PC-3 (cell line): Measurements from ENCODE around the gene TLDC2. TPM values are rescaled to one million over a fixed set of nuclear protein-coding genes. Genes with fewer than 3 reads are reported as not detected.

Source experiments
- ATAC-seq: fragments of 200-7000 bp; cut with Tn5 transposase; 2 replicates; pipeline ENCODE4 v1.9.1; 2020; ENCODE audit warnings: mild to moderate bottlenecking, moderate library complexity
- Bru-seq: library from RNA; stranded (reverse); fragments of 400-500 nt; gene quantifications from one replicate; lab custom pipeline; 2021; lab: Mats Ljungman, UMichigan
- BruChase-seq, 2 experiments: library from RNA; stranded (reverse); fragments of 400-500 nt; gene quantifications; one replicate each; lab custom pipeline; 2021; lab: Mats Ljungman, UMichigan
- BruUV-seq: library from RNA; stranded (reverse); fragments of 400-500 nt; replicated peaks from 2 replicates; lab custom pipeline; 2021; lab: Mats Ljungman, UMichigan
- CTCF ChIA-PET: fragments of 300-600 bp; sonication (Branson Sonifier 250); formaldehyde crosslinking; loops from one replicate; lab custom pipeline; 2022; ENCODE audit warnings: antibody characterized with exemption; lab: Charles Lee
- POLR2A ChIA-PET: fragments of 300-600 bp; sonication (Branson Sonifier 250); formaldehyde crosslinking; loops from one replicate; lab custom pipeline; 2022; ENCODE audit warnings: antibody characterized with exemption; ENCODE audit not compliant: unreplicated experiment; lab: Charles Lee
- DNase-seq: peaks from one replicate; pipeline ENCODE4 v3.0.0-alpha.2; 2015
- H2AFZ ChIP-seq: fragments of 300-600 bp; sonication (generic); 2 replicates; pipeline ENCODE4 v1.6.0; 2016; ENCODE audit warnings: antibody characterized with exemption, low read length
- H3F3A ChIP-seq: fragments of 300-600 bp; sonication (generic); one replicate; pipeline ENCODE4 v1.6.0; 2017; ENCODE audit warnings: antibody characterized with exemption, low read length, control low read depth, mild to moderate bottlenecking; ENCODE audit not compliant: unreplicated experiment
- H3K27ac ChIP-seq: fragments of 300-600 bp; sonication (generic); 2 replicates; pipeline ENCODE4 v1.5.1; 2016; ENCODE audit warnings: mild to moderate bottlenecking, low read length
- H3K27me3 ChIP-seq: fragments of 300-600 bp; sonication (generic); 2 replicates; pipeline ENCODE4 v1.6.1; 2016; ENCODE audit warnings: low read length, mixed read lengths
- H3K36me3 ChIP-seq: fragments of 300-600 bp; sonication (generic); 2 replicates; pipeline ENCODE4 v1.6.1; 2016; ENCODE audit warnings: low read depth, mixed run types, low read length, mixed read lengths
- H3K4me1 ChIP-seq: fragments of 300-600 bp; sonication (generic); 2 replicates; pipeline ENCODE4 v1.5.1; 2016; ENCODE audit warnings: low read length; ENCODE audit not compliant: insufficient read depth
- H3K4me2 ChIP-seq: fragments of 300-600 bp; sonication (generic); 2 replicates; pipeline ENCODE4 v1.6.0; 2016; ENCODE audit warnings: low read length
- H3K4me3 ChIP-seq: fragments of 300-600 bp; sonication (generic); 2 replicates; pipeline ENCODE4 v1.5.1; 2016; ENCODE audit warnings: mild to moderate bottlenecking, low read length, mixed read lengths
- H3K79me2 ChIP-seq: fragments of 300-600 bp; sonication (generic); 2 replicates; pipeline ENCODE4 v1.6.1; 2017; ENCODE audit warnings: low read length, mixed read lengths
- H3K9ac ChIP-seq: fragments of 300-600 bp; sonication (generic); 2 replicates; pipeline ENCODE4 v1.6.0; 2016; ENCODE audit warnings: mild to moderate bottlenecking, low read length
- H3K9me2 ChIP-seq: fragments of 300-600 bp; sonication (generic); replicated peaks from 2 replicates; pipeline ENCODE4 v1.6.1; 2016; ENCODE audit warnings: mixed run types, low read length, mixed read lengths
- H3K9me3 ChIP-seq: fragments of 300-600 bp; sonication (generic); 2 replicates; pipeline ENCODE4 v1.6.1; 2016; ENCODE audit warnings: low read length, mixed read lengths
- H4K20me1 ChIP-seq: fragments of 300-600 bp; sonication (generic); 2 replicates; pipeline ENCODE4 v1.6.1; 2016; ENCODE audit warnings: low read length, mixed read lengths
- CTCF ChIP-seq: fragments of 300-600 bp; sonication (generic); conservative IDR thresholded peaks from 2 replicates; pipeline ENCODE4 v1.5.1; 2017; ENCODE audit warnings: antibody characterized with exemption, low read depth, mild to moderate bottlenecking, low read length
- EZH2 ChIP-seq: fragments of 300-600 bp; sonication (generic); IDR thresholded peaks from one replicate; pipeline ENCODE4 v1.6.1; 2017; ENCODE audit warnings: antibody characterized with exemption, mild to moderate bottlenecking, low read length; ENCODE audit not compliant: unreplicated experiment
- EZH2phosphoT487 ChIP-seq: fragments of 300-600 bp; sonication (generic); IDR thresholded peaks from 2 replicates; pipeline ENCODE4 v1.6.1; 2018; ENCODE audit warnings: mild to moderate bottlenecking, antibody characterized with exemption, low read length, borderline replicate concordance
- intact Hi-C: fragments of 100-400 bp; cut with micrococcal nuclease; formaldehyde crosslinking; loops from 2 replicates; pipeline ENCODE4 v1.9.0; 2023
- long read RNA-seq: library from polyadenylated mRNA; unstranded; transcript quantifications from one replicate; pipeline ENCODE4 v2.0.0, GENCODE V29; 2021; ENCODE audit not compliant: unreplicated experiment
- total RNA-seq: library from RNA; depleted of rRNA; stranded (reverse); fragments of >200 nt; gene quantifications from 2 replicates; pipeline ENCODE4 v1.2.3, GENCODE V29; 2014; rRNA removed

TLDC2 gene
- total RNA-seq (not detected in 2 replicates), Bru-seq, nascent RNA (percentile 12 among the genes with signal in this experiment), BruChase-seq, experiment 1, labeled RNA remaining after a 6-hour chase (not detected), BruChase-seq, experiment 2, labeled RNA remaining after a 2-hour chase (not detected)
- long read RNA-seq, partial matches to known transcripts = 0 of 7 reads
- long read RNA-seq, other reads (novel, unspliced or antisense) = 7 of 7 reads

DNA sequence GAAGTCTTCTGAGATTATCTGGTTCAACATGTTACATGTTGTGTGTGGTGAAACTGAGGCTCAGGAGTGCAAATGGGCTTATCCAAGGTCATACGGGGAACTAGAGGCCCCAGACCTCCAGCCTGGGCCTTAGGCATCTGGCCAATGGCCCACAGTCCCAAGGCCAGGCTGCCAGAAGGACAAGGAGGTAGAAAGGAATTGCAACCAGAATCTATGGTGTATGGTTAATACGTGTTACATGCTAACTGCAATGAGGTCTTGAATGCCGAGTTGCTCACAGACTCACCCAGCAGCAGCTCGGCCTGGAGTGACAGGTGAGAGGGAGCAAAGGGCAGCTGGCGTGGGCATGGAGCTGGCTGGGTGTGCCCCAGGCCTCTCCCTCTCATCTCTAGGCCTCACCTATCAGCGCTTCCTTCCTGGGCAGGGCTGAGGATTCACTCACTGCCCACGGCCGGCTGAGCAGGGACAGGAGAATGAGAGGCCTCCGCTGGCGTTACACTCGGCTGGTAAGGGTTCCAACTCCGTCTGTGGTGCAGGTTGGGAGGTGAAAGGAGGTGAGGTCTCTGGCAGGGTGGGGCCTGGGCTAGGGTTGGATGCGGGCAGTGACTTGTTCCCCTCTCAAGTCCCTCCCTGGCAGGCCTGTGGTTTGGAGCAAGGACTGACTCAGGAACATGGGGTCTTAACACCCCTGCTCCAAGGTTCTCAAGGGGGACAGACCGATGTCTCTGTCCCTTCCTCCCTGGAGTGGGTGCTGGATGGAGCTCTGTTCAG is at the start of gene TLDC2:
Gene TLDC2 (plus strand): TSS at position 437 of the 771 bp plus-strand sequence. CDS start 37 bp downstream, at position 474.
- no peak for TF ChIP-seq CTCF
- TF ChIP-seq EZH2 = no peak
- TF ChIP-seq EZH2phosphoT487 = no peak
- no peak within 1 kb of the TSS for H2AFZ ChIP-seq

GRCh38 chr20:36826554-36827244 is 49.2 kb upstream of the TLDC2 start:
- H3F3A ChIP-seq = no peaks in the 10 kb centered on the region
- H3K27me3 ChIP-seq = no peaks in the 10 kb centered on the region
- ATAC-seq (no peak), DNase-seq (no peak)
- H3K79me2 ChIP-seq = no peaks in the 10 kb centered on the region
- no TSS peak for BruUV-seq
- peaks cover 23% of the 10 kb centered on the region for H3K36me3 ChIP-seq
- CTCF ChIA-PET = no interaction called here
- no peak overlapping the region for H3K27ac ChIP-seq
- TF ChIP-seq CTCF (no peak), EZH2 (no peak), EZH2phosphoT487 (no peak)
- POLR2A ChIA-PET = interaction anchor here (0.6 kb wide), 1 partner anchor 37 kb away, joined by 11 read pairs; a partner anchor contains a TSS
- intact Hi-C loops = no loop called here
- no peak overlapping the region for H3K9ac ChIP-seq
- no peak overlapping the region for H3K4me3 ChIP-seq
- no peak overlapping the region for H3K4me2 ChIP-seq
- peaks cover 6% of the 10 kb centered on the region for H3K4me1 ChIP-seq
- H4K20me1 ChIP-seq = no peaks in the 10 kb centered on the region
- no peaks in the 10 kb centered on the region for H3K9me2 ChIP-seq
- H2AFZ ChIP-seq = no peak overlapping the region
- H3K9me3 ChIP-seq = no peaks in the 10 kb centered on the region

More for the DNA sequence above, at the start of gene TLDC2:
- H3K4me1 ChIP-seq = no peaks in the 10 kb centered on the region
- no peak within 1 kb of the TSS for H3K9ac ChIP-seq
- no TSS peak for BruUV-seq
- no peaks in the 10 kb centered on the region for H3K79me2 ChIP-seq
- DNase-seq = no peak
- no peaks in the 10 kb centered on the region for H3K9me2 ChIP-seq
- no peaks in the 10 kb centered on the region for H3K27me3 ChIP-seq
- no peaks in the 10 kb centered on the region for H3K9me3 ChIP-seq
- peak; percentile 49; the same call in 1 of the 2 replicates for ATAC-seq
- ChIA-PET POLR2A (interaction anchor here (0.6 kb wide), 1 partner anchor 639 kb away, joined by 3 read pairs; no protein-coding TSS in a partner anchor), CTCF (interaction anchor here (0.6 kb wide), 1 partner anchor 102 kb away, joined by 3 read pairs; the partner anchor contains the start of gene DSN1)
- no peak within 1 kb of the TSS for H3K27ac ChIP-seq
- intact Hi-C loops = no loop called here
- no peak within 1 kb of the TSS for H3K4me3 ChIP-seq
- no peaks in the 10 kb centered on the region for H4K20me1 ChIP-seq
- H3F3A ChIP-seq = no peaks in the 10 kb centered on the region
- no peaks in the 10 kb centered on the region for H3K36me3 ChIP-seq
- no peak within 1 kb of the TSS for H3K4me2 ChIP-seq
